CD4-positive, alpha-beta T cell treated with Interleukin-17A for 4 hours (primary cell): ENCODE data around the gene BCLAF1.
A peak's percentile ranks its signal among the peaks of the same experiment; 100 is the strongest.
"Not testable (repeated sequence)": the region's sequence is repeated elsewhere in the genome, so short reads cannot be mapped to it uniquely, and the experiment has no call there.

Source experiments
- DNase-seq: peaks from one replicate; pipeline ENCODE4 v3.0.0-alpha.2; 2020; ENCODE audit warnings: mixed read lengths

The BCLAF1 gene

DNA sequence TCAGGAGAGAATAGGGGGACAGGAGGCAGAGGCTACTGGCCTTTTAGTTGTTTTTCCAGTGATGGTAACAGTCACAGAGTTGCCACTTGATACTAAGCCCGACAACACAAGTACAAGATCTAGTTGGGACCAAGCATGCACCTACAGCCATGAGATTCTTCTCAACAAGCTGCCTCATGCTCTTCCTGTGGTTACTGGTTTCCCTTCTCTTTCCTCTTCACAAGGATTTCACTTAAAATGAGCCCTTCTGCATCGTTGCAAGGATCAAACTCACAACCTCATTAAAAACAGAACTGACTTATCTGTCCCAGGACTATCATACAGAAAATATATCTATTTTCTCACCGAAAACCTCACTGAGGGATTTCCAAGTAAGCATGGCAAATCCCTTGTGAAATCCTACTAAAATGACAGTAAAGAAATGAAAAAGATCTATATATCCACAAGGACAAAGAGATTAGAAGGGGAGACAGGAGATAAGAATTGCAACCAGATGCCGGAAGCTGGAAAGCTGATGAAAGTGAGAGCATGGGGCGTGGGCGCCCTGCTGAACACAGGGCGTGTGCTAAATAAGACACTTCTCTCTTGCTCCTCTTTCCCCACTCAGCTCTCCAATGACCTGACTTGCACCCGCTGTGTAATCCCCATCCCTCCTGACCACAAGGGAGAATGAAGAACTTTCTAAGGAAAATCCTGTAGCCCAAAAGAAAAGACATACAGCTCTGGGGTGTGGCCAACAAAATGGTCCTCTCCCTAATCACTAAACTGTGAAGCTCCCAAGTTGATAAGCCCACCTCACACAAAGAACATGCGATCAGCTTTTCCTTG is 53.0 kb downstream of the BCLAF1 start:
- DNase-seq: no peak

- no peak for DNase-seq
These were observed 54.4 kb downstream of the BCLAF1 start for GRCh38 chr6:136235233-136235564.

DNA sequence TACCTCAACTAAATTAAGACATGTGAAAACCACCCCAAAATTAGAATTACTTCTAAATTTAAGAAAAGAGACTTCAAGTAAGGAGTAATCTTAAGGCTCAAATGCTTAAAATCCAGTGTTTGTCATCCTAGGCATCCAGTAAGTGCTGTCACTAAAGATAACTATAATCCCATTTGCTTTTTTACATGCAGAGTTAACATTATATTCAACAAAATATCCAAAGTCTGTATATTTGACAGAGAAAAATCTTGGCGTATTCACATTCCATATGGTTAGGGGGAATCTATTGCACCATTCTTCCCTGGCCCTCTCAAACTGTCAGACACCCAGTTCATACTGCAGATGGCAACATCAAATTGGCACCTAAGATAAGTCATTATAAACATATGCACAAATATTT is 56.9 kb downstream of the BCLAF1 start:
- DNase-seq: no peak

DNA sequence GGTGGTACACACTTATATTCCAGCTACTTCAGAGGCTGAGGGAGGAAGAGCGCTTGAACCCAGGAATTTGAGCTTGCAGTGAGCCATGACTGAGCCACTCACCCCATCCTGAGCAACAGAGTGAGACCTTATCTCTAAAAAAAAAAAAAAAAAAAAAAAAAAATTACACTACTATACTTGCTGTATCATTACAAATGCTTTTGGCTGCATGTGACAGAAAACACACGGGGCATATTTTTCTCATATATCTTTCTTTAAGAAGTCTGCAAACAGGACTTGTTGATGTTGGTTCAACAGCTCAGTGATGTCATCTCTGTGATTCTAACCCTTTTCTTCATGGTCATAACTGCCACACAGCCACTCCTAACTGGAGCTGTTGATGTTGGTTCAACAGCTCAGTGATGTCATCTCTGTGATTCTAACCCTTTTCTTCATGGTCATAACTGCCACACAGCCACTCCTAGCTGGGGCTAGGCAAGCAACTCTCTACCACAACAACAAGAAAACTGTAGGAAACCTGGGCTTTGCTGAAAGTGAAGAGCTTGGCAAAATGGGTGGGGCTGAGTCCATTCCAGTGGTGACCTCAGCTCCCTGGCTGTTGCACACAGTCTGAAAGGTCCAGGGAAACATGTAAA is 59.3 kb downstream of the BCLAF1 start:
- no peak for DNase-seq

DNA sequence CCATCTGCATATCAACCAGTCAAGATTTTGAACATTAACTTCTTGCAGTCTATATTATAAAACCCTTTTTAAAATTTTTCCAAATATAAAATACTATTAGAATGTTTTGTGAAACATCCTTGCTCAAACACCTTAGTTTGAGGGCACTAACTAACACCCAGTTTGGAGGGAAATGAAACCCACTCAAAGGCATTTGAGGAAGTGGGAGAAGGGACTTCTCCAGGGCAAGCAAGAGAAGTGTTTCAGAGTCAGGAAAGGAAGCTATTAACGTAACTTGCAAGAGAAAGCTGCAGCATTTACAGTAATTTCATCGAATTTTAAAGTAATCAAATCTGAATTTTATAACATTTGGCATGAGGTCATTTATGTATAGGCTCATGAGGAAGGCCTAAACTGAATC is 60.8 kb downstream of the BCLAF1 start:
- DNase-seq: no peak

DNA sequence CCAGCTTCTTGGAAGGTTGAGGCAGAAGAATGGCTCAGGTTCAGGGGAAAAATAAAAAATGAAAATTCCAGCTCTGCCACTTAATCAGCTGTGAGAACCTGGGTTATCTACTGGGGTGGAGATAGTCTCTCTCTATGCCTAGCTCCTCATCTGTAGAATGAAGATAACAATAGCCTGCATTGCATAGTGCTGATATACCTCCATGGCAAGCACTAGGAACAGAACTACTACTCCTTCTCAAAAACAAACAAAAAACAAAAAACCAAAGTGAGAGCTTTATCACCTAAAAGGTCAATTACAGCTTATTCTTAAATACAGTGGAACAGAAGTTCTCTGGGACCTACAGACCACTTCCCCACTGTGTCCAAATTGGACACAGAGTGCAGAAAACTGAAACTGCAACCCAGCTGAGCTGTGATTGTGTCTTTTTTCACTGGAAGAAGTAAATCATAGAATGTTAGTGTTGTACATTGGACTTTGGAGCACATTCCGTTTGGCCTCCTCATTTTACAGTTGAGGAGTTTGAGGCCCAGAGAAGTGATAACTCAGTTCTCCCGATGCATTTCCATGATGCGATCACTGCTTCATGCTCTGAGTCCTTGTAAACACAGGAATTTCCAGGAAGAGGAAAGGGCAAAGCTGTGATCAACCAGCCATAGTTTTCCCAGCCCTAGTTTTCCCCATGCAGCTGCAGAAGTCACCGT is 62.8 kb downstream of the BCLAF1 start:
- DNase-seq: no peak

GRCh38 chr6:136226027-136226673 is 63.5 kb downstream of the BCLAF1 start:
- DNase-seq: peak; percentile 66

- peak; percentile 6 for DNase-seq
These were observed 64.2 kb downstream of the BCLAF1 start for GRCh38 chr6:136225496-136225895.

DNA sequence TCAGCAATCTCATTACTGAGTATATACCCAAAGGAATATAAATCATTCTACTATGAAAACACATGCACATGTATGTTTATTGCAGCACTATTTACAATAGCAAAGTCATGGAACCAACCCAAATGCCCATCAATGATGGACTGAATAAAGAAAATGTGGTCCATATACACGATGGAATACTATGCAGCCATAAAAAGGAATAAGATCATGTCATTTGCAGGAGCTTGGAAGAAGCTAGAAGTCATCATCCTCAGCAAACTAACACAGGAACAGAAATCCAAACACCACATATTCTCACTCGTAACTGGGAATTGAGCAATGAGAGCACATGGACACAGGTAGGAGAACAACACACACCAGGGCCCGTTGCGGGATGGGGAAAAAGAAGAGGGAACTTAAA is 64.7 kb downstream of the BCLAF1 start:
- not testable (repeated sequence) for DNase-seq

DNA sequence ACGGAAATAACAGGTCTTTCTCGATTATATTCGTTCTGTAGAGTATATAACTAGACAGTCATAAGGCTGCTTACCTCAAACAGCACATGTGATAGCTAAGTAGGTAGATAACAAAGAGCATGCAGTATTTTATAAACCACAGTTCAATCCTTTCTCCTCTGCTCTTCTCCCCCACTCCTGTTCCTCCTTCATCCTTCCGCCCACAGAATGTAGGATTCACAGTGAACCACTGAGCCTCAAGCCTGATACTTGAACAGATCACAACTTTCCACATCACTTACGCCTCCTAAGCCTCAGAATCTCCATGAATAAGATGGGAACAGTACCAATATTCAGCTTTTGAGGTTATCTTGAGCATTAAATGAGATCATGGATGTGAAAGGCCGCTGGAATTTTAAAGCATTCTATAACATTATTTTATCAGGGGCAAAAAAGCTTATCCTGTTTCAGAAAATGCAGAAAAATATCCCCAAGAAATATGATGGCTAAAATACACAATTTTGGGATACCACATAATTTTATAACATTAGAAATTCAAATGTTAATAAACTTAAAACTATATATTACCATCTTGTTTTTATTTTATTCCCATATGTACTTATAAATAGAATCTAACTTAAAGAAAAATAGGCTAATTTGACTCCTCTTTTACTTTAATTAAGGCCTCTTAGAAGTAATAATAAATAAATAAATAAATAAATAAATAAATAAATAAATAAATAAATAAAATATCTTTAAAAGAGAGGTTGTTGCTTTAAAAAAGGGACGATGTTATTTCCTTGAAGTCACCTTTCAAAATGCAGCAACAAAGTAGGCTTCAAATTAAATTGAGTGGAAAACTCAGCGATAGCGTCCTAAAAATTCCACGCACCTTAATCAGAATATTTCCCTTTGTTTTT is 72.9 kb downstream of the BCLAF1 start:
- no peak for DNase-seq

GRCh38 chr6:136213853-136214252 is 75.8 kb downstream of the BCLAF1 start:
- no peak for DNase-seq

GRCh38 chr6:136213012-136213539 is 76.6 kb downstream of the BCLAF1 start:
- no peak for DNase-seq

DNA sequence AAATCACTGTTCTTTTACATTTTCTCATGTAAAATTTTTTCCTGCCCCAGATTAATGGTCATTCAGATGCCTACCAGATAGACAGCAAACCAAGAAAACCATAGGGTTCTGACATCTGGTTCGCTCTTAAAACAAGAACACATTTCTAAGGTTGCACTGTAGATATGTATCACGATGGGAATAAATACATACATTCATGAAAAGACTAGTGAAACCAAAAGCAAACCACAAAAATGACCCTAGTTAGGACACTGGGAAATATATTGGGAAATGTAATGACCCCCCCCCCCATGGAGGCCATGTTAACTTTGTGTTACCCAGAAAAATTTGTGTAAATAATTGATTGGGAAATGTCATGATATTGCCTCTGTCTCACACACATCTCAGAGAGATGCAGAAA is 77.0 kb downstream of the BCLAF1 start:
- DNase-seq: no peak

DNA sequence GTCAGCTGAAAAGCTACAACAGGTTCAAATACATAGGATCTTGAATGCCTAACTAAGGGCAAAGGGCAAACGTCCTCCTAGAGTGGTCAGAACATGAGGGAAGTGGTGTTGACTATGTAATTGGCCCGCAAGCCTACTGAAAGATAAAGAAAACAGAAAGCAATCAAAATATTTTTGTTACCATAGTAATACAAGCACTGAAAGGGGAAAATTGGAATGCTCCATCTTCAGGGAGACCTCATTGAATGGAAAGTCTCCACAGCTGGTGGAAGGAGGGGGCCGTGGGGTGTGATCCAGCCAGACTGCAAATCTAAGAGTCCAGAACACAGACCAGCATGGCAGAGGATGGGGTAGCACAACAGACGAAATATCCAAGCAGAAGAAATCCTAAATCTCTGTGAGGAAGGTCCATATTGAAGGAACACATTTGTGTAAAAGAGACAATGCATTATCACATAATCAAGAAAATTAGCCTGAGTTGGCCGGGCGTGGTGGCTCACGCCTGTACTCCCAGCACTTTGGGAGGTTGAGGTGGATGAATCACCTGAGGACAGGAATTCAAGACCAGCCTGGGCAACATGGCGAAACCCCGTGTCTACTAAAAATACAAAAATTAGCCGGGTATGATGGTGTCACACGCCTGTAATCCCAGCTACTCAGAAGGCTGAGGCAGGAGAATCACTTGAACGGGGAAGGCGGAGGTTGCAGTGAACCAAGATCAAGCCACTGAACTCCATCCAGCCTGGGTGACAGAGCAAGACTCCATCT is 79.1 kb downstream of the BCLAF1 start:
- DNase-seq: no peak

DNA sequence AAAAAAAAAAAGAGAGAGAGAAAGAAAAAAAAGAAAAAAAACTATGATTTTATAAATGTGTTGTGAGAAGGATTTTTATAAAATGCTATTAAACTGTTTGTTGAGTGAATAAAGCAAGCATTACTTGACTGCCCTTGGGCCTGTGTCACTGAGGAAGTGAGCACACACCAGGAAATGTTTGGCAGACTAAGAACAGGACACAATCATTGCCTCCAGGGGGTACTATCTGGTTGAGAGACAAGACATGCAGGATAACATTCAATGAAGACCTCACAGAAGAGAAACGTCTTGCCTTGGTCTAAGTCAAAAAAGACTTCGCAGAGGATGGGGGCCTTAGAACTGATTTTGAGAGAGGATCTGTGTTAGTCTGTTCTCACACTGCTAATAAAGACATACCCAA is 80.2 kb downstream of the BCLAF1 start:
- no peak for DNase-seq

- no peak for DNase-seq
These were observed 80.9 kb downstream of the BCLAF1 start for GRCh38 chr6:136208783-136209182.
